CD4-positive, alpha-beta T cell treated with Interleukin-21 for 1 hour (primary cell): Measurements from ENCODE around the gene TMEM63B.

Experiments used
- DNase-seq: peaks from one replicate; pipeline ENCODE4 v3.0.0-alpha.2; 2020

Gene TMEM63B

DNA sequence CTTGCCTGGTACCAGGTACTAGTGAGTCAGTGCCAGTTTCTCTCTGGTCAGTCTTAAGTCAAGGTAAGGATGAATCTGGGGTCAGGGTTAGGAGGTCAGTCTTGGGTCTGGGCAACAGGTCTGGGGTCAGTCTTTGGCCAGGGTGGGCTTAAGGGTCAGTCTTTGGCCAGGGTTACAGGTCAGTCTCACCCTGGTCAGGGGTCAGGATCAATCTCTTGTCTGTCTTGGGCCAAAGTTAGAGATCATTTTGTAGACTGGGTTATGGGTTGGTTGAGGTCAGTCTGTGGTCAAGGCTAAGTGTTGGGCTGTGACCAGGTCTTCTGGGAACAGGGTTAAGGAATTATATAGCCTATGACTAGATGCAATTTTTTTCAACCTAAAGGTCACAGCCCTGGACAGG lies 18.5 kb downstream of the TMEM63B start:
- no peak for DNase-seq

DNA sequence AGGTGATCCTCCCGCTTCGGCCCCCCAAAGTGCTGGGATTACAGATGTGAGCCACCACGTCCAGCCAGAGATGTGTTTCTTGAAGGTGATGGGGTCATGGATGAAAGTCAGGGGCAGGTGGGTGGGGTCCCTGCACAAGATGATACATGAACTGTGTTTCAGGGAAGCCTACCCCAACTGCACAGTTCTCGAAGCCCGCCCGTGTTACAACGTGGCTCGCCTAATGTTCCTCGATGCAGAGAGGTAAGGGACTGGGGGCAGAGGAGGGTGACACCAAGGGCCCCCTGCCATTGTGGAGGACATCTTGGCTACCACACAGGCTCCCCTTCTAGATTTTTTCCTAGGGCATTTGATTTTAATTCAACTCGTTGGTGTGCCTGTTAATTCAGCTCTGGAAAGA lies 19.3 kb downstream of the TMEM63B start:
- DNase-seq = no peak

DNA sequence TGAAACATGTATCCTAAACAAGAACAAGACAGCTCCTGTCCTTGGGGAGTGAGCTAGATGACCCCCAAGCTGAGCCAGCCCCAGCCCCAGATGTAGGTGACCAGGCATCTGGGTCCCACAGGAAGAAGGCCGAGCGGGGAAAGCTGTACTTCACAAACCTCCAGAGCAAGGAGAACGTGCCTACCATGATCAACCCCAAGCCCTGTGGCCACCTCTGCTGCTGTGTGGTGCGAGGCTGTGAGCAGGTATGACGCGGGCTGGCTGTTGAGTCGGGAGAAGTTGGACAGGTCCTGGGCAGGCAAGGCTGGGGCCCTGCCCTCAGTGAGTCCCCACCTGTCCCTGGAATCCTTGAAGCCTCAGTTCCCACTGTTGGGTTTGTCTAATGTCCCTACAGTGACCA lies 19.9 kb downstream of the TMEM63B start:
- DNase-seq = no peak

GRCh38 chr6:44148306-44148705 lies 21.0 kb downstream of the TMEM63B start:
- no peak for DNase-seq

GRCh38 chr6:44149369-44150012 lies 22.1 kb downstream of the TMEM63B start:
- no peak for DNase-seq

- no peak for DNase-seq
Observed at GRCh38 chr6:44150317-44150917, 23.1 kb downstream of the TMEM63B start.

GRCh38 chr6:44151348-44152108 lies 24.2 kb downstream of the TMEM63B start:
- DNase-seq = peak; percentile 78

GRCh38 chr6:44152109-44152461 lies 24.7 kb downstream of the TMEM63B start:
- DNase-seq = no peak

DNA sequence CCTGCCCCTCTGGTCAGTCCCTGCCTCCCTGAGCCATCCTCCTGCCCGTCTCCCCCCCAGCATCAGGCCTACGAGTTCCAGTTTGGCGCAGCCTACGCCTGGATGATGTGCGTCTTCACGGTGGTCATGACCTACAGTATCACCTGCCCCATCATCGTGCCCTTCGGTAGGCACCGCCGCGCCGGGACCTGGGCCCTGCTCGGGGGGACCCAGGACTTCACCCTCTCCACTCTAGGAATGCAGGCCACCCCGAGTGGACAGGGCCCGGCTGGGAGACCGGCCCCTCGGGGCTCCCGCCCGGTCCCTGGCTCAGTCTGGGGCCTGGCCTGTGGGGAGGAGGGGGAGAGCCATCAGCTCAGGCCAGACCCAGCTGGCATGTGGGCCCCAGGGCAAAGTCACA lies 25.2 kb downstream of the TMEM63B start:
- no peak for DNase-seq

DNA sequence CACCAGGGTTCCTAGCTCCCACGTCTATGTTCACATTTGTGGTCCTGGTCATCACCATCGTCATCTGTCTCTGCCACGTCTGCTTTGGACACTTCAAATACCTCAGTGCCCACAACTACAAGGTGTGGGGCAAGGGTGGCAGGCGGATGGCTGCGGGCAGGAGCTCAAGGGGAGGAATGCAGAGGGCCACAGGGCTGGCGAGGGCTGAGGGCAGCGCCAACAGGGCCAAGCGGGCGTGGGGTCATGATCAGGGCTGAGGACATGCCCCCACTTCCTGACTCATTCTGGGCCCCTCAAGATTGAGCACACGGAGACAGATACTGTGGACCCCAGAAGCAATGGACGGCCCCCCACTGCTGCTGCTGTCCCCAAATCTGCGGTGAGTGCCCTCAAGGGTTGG lies 26.7 kb downstream of the TMEM63B start:
- DNase-seq = no peak

DNA sequence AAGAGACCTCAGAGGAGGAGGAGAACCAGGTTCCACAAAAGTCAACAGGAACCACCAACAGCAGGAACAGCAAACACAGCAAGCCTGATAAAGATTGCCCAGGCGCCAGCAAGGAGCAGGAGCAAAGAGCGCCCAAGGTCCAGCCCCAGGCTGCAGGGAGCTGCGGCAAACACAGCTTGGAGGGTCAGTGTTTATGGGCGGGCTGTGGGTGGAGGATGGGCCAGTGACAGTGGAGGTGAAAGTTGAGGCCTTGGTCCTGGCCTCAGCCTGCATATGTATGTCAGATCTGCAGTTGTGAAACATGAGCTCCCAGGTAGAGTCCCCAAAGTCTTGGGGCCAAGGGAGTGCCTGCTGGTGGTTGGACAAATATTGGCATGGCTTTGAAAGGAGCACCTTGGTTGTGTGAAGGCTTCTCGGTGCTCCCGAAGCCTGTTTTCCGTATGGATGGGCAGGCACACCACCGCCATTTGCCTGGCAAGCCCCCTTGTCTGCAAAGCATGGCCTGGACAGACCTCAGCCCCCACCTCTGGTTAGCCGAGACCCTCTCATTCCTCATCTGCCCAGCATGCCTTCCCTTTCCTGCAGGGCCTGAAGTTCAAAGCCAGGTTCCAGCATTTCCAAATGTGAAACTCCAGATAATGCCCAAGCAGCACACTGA lies 29.3 kb downstream of the TMEM63B start:
- no peak for DNase-seq

GRCh38 chr6:44157152-44157521 lies 29.8 kb downstream of the TMEM63B start:
- no peak for DNase-seq

DNA sequence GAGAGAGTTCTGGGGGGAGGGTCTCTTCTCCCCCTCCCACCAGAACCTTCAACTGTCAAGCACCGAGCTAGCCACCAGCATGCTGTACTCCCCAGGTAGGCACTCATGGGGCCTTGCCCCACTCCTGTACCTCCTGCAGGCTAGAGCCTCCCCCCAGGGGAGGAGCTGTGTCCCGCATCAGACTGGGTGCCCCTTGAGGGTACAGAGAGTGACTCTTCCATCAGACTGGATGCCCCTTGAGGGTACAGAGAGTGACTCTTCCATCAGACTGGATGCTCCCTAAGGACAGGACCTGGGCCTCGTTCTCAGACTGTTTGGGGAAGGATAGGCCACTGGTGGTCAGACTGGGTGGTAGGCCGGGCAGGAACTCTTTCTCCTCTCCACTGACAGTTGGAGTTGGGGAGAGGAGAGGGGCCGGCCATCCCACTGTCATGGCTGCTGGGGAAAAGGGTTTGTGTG lies 31.4 kb downstream of the TMEM63B start, which contains the start of gene CAPN11:
TSS of gene CAPN11 (plus strand) at position 51 of the 459 bp plus-strand sequence. CDS start at position 80, 29 bp downstream.
- DNase-seq = no peak

DNA sequence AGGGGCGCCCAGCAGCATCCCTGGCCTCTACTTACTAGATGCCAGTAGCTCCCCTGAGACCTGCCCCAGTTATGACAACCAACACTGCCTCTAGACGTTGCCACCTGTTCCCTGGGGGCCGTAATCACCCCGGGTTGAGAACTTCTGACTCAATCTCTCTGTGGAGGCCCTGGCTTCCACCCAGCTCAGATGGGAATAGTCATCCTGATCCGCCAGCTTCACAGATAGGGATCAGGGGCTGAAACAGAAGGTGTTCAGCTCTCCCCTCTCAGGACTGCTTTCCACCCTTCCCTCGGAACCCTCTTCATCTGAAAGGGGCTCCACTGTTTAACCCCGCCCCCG lies 34.6 kb downstream of the TMEM63B start:
- DNase-seq = no peak

DNA sequence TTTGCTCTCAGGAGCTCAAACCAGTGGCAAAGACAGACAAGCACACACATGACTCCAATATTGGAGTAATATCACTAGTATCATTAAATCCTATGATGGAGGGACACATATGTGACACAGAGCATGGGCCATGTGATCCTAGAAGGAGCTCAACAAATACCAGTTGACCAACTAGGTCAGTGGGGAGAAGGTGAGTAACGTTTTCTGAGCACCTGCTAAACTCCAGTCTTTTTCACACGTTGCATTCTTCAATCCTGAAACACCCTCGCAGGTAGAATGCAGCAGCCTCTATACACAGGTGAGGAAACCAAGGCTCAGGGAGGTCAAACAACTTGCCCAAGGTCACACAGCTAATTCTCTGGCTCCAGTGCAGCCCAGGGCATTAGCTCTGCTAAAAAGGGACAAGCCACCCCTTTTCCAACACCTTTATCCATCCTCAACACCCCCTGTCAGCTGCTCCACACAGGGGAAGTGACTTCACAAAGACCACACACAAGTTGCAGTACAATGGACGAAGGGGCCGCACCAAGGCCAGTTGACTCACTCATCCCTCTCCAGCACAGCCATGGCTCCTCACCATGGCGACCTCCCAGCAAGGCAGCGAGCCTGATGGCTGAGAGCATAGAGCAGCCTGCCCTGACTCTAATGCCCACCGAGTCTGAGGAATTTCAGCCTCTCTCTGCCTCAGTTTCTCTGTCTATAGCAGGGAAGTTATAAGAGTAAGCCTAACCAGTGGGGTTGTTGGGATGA lies 35.7 kb downstream of the TMEM63B start:
- no peak for DNase-seq

DNA sequence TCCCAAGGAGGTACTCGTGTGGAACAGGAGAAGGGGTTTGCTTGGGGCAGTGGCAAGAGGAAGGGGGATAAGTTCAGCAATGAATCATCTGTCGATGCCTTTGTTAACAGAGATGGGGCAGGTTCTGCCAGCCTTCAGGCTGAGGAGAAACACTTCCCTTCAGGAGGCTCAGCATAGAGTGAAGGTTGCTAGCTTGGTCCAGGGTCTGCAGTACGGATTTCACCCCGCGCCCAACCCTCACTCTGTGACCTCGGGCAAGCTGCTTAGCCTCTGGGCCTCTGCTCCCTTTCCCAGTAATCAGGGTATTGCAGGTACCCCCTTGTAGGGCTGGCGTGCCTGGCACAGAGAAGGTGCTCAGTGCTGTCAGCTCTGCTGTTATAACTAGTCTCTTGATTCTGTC lies 38.8 kb downstream of the TMEM63B start:
- DNase-seq = no peak

DNA sequence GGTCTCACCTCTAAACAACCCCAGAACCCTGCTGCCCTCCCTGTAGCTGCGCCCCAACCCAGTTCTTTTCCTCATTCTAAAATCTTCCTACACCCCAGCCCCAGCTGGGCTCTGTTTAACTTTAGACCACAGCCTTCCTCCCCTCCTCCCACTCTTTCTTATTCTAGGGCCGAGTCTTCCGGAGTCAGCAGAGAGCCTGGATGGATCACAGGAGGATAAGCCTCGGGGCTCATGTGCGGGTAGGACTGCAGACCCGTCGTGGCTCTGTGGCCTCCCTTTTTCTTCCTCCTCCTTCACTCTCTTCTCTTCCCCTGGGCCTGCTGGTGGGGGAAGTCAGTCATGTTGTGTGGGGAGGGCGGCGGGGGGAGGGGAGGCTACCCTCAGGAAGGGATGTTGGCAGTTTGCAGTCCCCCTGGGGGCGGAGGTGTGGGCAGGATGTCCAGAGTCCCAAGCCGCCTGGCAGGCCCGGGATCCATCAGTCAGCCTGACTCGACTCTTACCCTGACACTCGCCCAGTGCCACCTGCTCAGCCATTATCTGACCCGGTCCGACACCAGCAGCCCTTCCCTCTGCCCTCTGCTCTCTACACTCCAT lies 39.3 kb downstream of the TMEM63B start:
- DNase-seq = no peak

DNA sequence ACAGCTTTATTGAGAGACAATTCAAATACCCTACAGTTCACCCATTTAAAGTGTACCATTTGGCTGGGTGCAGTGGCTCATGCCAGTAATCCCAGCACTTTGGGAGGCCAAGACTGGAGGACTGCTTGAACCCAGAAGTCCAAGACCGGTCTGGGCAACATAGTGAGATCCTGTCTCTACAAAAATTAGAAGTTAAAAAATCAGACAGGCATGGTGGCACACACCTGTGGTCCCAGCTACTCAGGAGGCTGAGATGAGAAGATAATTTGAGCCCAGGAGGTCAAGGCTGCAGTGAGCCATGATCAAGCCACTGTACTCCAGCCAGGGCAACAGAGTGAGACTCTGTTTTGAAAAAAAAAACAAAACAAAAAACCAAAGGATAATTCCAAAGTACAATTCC lies 40.2 kb downstream of the TMEM63B start:
- no peak for DNase-seq

DNA sequence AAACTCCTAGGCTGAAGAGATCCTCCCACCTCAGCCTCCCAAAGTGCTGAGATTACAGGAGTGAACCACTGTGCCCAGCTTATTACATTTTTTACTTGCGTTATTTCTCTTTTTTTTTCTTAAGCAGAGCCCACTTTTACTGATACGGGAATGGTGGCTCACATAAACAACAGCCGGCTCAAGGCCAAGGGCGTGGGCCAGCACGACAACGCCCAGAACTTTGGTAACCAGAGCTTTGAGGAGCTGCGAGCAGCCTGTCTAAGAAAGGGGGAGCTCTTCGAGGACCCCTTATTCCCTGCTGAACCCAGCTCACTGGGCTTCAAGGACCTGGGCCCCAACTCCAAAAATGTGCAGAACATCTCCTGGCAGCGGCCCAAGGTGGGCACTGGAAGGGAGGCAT lies 41.8 kb downstream of the TMEM63B start:
- no peak for DNase-seq

DNA sequence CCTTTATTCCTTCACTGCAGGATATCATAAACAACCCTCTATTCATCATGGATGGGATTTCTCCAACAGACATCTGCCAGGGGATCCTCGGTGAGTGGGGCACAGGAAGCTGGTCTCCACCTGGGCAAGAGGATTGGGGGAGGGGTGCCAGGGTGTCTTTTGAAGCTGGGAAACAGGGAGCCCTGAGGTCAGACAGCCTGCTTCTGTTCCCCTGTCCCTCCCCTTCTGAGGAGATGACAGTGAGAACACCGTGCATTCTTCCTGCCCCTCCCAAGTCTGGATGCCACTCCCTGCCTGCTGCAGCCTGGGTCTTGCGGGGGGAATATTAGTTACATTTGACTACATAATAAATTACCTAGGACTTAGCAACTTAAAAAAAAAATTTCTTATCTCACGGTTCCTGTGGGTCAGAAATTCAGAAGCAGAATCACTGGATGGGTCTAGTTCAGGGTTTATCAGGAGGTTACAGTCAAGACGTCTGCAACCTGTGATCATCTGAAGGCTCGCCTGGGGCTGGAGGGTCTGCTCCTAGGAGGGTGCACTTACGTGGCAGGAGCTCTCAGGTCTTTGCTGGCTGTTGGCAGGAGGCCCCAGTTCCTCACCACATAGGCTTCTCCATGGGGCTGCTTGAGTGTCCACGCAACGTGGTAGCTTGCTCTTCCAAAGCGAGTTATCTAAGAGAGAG lies 42.7 kb downstream of the TMEM63B start:
- no peak for DNase-seq

- DNase-seq = no peak
Observed at GRCh38 chr6:44171899-44172546, 44.7 kb downstream of the TMEM63B start.
